GM10248 (cell line): ENCODE results near the gene RFNG.
"Not testable (repeated sequence)": the region's sequence is repeated elsewhere in the genome, so short reads cannot be mapped to it uniquely, and the experiment has no call there.

Experiments
- CTCF ChIA-PET: fragments of 300-600 bp; sonication (Branson Sonifier 250); formaldehyde crosslinking; extraction: SDS; loops from one replicate; lab custom pipeline; 2021; ENCODE audit warnings: antibody characterized with exemption; lab: Yijun Ruan, JAX
- POLR2A ChIA-PET: fragments of 350-650 bp; sonication (Branson Sonifier 250); formaldehyde crosslinking; extraction: SDS; loops from one replicate; lab custom pipeline; 2020; ENCODE audit warnings: antibody characterized with exemption; lab: Yijun Ruan, JAX
- DNase-seq: peaks from one replicate; pipeline ENCODE4 v3.0.0; 2012; ENCODE audit errors: extremely low spot score
- CTCF ChIP-seq: IDR thresholded peaks from 2 replicates; pipeline ENCODE4 v1.5.1; 2012; ENCODE audit warnings: mild to moderate bottlenecking, low read depth; ENCODE audit errors: extremely low read depth, missing control alignments, control extremely low read depth

RFNG gene

DNA sequence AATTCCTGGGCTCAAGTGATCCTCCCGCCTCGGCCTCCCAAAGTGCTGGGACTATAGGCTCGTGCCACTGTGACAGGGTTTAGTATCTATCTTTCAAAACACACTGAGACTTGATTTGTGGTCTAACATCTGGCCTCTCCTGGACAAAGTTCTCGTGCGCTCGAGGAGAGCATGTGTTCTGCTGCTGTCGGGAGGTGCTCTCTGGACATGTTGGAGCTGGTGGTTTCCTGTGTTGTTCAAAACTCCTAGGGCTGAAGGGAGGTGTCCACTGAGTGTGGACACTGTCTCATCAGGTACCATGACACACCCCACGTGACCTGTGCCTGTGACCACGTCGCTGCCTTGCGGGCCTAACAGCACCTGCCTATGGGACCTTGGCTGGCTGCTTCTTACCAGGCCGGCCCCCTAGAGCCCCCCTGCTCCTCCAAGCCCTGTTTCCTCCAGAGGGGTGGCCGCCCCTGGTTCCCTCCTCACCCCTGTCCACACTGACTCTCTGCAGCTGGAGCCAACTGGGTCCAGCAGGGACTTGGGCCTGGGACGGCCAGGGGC lies 5.6 kb downstream of the RFNG start:
- ChIA-PET CTCF (no interaction called here), POLR2A (no interaction called here)
- no peak for DNase-seq
- TF ChIP-seq CTCF, result no peak

DNA sequence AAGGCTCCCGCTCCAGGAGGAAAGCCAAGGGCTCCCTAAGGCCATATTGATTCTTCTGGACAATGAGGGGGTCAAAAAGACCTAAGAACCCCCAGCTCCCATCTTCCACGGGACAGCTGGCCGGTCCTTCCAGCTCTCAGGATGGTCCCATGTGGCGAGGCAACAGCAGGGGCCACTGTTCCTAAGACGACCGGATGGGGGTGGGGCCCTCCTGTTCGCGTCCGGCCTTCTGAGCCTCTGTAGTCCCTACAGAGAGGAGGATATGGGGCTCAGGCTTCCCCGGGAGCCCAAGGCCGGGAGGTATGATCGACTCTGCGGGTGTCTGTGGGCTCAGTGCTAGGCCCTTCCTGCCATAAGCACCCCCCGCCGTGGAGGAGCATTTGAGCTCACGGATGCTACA lies 8.1 kb downstream of the RFNG start:
- no peak for TF ChIP-seq CTCF
- no peak for DNase-seq
- ChIA-PET CTCF (interaction anchor here (1.4 to 1.7 kb wide), 2 partner anchors 13 to 84 kb away, joined by 4 to 5 read pairs; no protein-coding TSS in a partner anchor), POLR2A (no interaction called here)

DNA sequence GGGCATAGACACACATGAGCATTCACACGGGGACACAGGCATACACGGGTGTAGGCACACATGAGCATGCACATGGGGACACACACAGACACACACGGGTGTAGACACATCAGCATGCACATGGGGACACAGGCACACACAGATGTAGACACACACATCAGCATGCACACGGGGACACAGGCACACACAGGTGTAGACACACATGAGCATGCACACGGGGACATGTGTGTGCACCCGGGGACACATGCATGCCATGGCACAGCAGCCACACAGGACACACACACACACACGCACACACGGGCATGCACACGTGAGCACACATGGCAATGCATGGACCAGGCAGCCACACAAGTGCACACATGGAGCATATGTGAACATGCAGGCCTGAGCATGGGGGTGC lies 9.0 kb downstream of the RFNG start:
- CTCF ChIA-PET, result interaction anchor here (1.4 to 5.6 kb wide), 2 partner anchors 12 to 16 kb away, joined by 5 to 67 read pairs; partner anchors contain the start of genes CENPX and LRRC45
- TF ChIP-seq CTCF, result no peak
- POLR2A ChIA-PET, result interaction anchor here (0.7 kb wide), 1 partner anchor 9 kb away, joined by 4 read pairs; the partner anchor contains the start of genes GPS1 and RFNG
- no peak for DNase-seq

- ChIA-PET CTCF (interaction anchor here (1.4 to 5.6 kb wide), 2 partner anchors 15 to 165 kb away, joined by 3 to 67 read pairs; partner anchors contain the start of genes CENPX and LRRC45), POLR2A (no interaction called here)
- no peak for TF ChIP-seq CTCF
- DNase-seq, result no peak
Measured at GRCh38 chr17:82041144-82041814, 10.3 kb downstream of the RFNG start.

GRCh38 chr17:82039695-82040299 lies 11.8 kb downstream of the RFNG start:
- no peak for TF ChIP-seq CTCF
- CTCF ChIA-PET, result interaction anchor here (5.6 kb wide), 1 partner anchor 13 kb away, joined by 67 read pairs; the partner anchor contains the start of genes CENPX and LRRC45
- no peak for DNase-seq
- POLR2A ChIA-PET, result no interaction called here

- CTCF ChIA-PET, result interaction anchor here (1.3 to 5.6 kb wide), 5 partner anchors 11 to 98 kb away, joined by 3 to 67 read pairs (median 10); partner anchors contain the start of genes CENPX and LRRC45
- DNase-seq, POLR2A ChIA-PET: not testable (repeated sequence)
Measured at GRCh38 chr17:82038796-82039409, 12.7 kb downstream of the RFNG start.
